GM23338 (cell line): ENCODE results near the gene SCG2. TPM values are rescaled to one million over a fixed set of nuclear protein-coding genes. Genes with fewer than 3 reads are reported as not detected.

Experiments used
- ATAC-seq: fragments of 200-7000 bp; cut with Tn5 transposase; 3 replicates; pipeline ENCODE4 v1.9.1; 2020
- DNase-seq: peaks from one replicate; pipeline ENCODE4 v3.0.0-alpha.2; 2015; ENCODE audit warnings: low spot score
- H2AFZ ChIP-seq: fragments of 200-600 bp; sonication (generic); 2 replicates; pipeline ENCODE4 v1.8.0; 2016; ENCODE audit warnings: antibody characterized with exemption, mild to moderate bottlenecking, moderate library complexity
- H3F3A ChIP-seq: fragments of 200-600 bp; sonication (generic); replicated peaks from 2 replicates; pipeline ENCODE4 v1.8.0; 2017; ENCODE audit warnings: antibody characterized with exemption, mixed run types, low read depth
- H3K27ac ChIP-seq: fragments of 200-600 bp; sonication (generic); 2 replicates; pipeline ENCODE4 v1.6.1; 2016; ENCODE audit warnings: low read depth
- H3K27me3 ChIP-seq: fragments of 200-600 bp; sonication (generic); 2 replicates; pipeline ENCODE4 v1.8.0; 2016; ENCODE audit warnings: mild to moderate bottlenecking, mixed run types, moderate library complexity; ENCODE audit not compliant: insufficient read depth
- H3K36me3 ChIP-seq: fragments of 200-600 bp; sonication (generic); 2 replicates; pipeline ENCODE4 v1.8.0; 2016; ENCODE audit warnings: mild to moderate bottlenecking; ENCODE audit not compliant: insufficient read depth
- H3K4me1 ChIP-seq: fragments of 200-600 bp; sonication (generic); 2 replicates; pipeline ENCODE4 v1.8.0; 2016; ENCODE audit warnings: mild to moderate bottlenecking, moderate library complexity; ENCODE audit not compliant: insufficient read depth
- H3K4me2 ChIP-seq: fragments of 200-600 bp; sonication (generic); 2 replicates; pipeline ENCODE4 v1.7.1; 2017; ENCODE audit warnings: mixed run types
- H3K4me3 ChIP-seq: fragments of 200-600 bp; sonication (generic); 2 replicates; pipeline ENCODE4 v1.6.1; 2016; ENCODE audit warnings: mixed run types
- H3K79me2 ChIP-seq: fragments of 200-600 bp; sonication (generic); replicated peaks from 2 replicates; pipeline ENCODE4 v1.8.0; 2017; ENCODE audit warnings: mild to moderate bottlenecking; ENCODE audit not compliant: insufficient read depth
- H3K9me2 ChIP-seq: fragments of 200-600 bp; sonication (generic); 2 replicates; pipeline ENCODE4 v1.8.0; 2017; ENCODE audit not compliant: insufficient read depth
- H4K20me1 ChIP-seq: fragments of 200-600 bp; sonication (generic); replicated peaks from 2 replicates; pipeline ENCODE4 v1.8.0; 2017; ENCODE audit warnings: mild to moderate bottlenecking; ENCODE audit not compliant: insufficient read depth
- H3K27ac Mint-ChIP-seq: 2 replicates; pipeline ENCODE4 v1.8.0; 2020; ENCODE audit warnings: inconsistent platforms, mild to moderate bottlenecking, moderate library complexity, mixed read lengths
- H3K27me3 Mint-ChIP-seq: 3 replicates; pipeline ENCODE4 v1.8.0; 2022; ENCODE audit warnings: low read depth, mild to moderate bottlenecking, moderate library complexity, mixed read lengths, inconsistent platforms; ENCODE audit not compliant: insufficient read depth, poor library complexity
- H3K36me3 Mint-ChIP-seq: 3 replicates; pipeline ENCODE4 v1.8.0; 2021; ENCODE audit warnings: low read depth, mild to moderate bottlenecking, inconsistent platforms, moderate library complexity, mixed read lengths
- H3K4me1 Mint-ChIP-seq: 3 replicates; pipeline ENCODE4 v1.8.0; 2020; ENCODE audit warnings: mild to moderate bottlenecking, inconsistent platforms, mixed read lengths
- H3K4me3 Mint-ChIP-seq: 3 replicates; pipeline ENCODE4 v1.8.0; 2021; ENCODE audit warnings: moderate library complexity, mild to moderate bottlenecking, inconsistent platforms, mixed read lengths
- H3K9me3 Mint-ChIP-seq: 3 replicates; pipeline ENCODE4 v1.8.0; 2020; ENCODE audit warnings: moderate library complexity, mild to moderate bottlenecking, inconsistent platforms, mixed read lengths
- EZH2 ChIP-seq: fragments of 200-600 bp; sonication (generic); IDR thresholded peaks from one replicate; pipeline ENCODE4 v1.8.0; 2017; ENCODE audit warnings: antibody characterized with exemption, mild to moderate bottlenecking, low read depth; ENCODE audit not compliant: unreplicated experiment
- POLR2AphosphoS5 ChIP-seq: IDR thresholded peaks from 2 replicates; pipeline ENCODE4 v1.6.1; 2016; ENCODE audit warnings: antibody characterized with exemption, low read depth
- STAT1 ChIP-seq: IDR thresholded peaks from one replicate; pipeline ENCODE4 v1.6.1; 2016; ENCODE audit warnings: antibody characterized with exemption; ENCODE audit not compliant: unreplicated experiment
- ZNF462 ChIP-seq: fragments of 250-450 bp; sonication (Bioruptor Pico); IDR thresholded peaks from 2 replicates; pipeline ENCODE4 v1.5.0; 2020; ENCODE audit warnings: mild to moderate bottlenecking, moderate library complexity
- polyA plus RNA-seq: library from polyadenylated mRNA; unstranded; fragments of >200 nt; fragmentation: Nextera tagmentation; extraction: Ambion mirVana; gene quantifications from 2 replicates; pipeline ENCODE4 v1.2.1, GENCODE V29; 2016
- total RNA-seq: library from RNA; depleted of rRNA; stranded (reverse); fragments of >200 nt; shearing (Covaris generic); gene quantifications from 2 replicates; pipeline ENCODE4 v1.2.3, GENCODE V29; 2014
- TF ChIP-seq, protein P1 (sequence below): IDR thresholded peaks from one replicate; pipeline ENCODE4 v1.6.1; 2018; ENCODE audit warnings: antibody characterized with exemption; ENCODE audit not compliant: unreplicated experiment
- TF ChIP-seq, protein P2 (sequence below), 2 experiments: fragments of 200-600 bp in 1 of 2; sonication (generic) in 1 of 2; conservative IDR thresholded peaks; 2 replicates each; pipeline versions ENCODE4 v1.5.1 to v1.6.1; 2016 to 2017; ENCODE audit warnings: antibody characterized with exemption in 2 of 2, low read depth in 2 of 2, mild to moderate bottlenecking in 2 of 2, moderate library complexity in 1 of 2

The SCG2 gene
- total and polyA plus RNA-seq, 2 experiments from 2014 or later: 0.18 to 0.31 TPM

DNA sequence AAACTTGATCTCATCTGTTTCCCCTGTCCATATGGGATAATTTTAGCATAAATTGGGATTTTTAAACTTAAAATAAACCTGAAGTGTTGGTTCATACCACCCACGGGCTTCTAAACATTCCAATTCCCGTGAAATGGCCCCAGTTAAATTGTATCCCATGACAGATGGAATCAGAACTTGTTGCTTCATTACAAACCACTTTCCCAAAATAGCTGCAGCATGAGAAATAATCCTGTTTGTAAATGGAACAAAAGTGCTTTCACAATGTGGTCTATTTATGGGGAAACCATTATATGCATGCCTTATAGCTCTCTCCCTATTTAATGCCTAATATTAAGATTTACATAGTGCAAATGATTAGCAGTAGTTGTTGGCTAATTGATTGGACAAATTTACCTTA lies 15.9 kb downstream of the SCG2 start (continued):
- TF ChIP-seq, protein P1, sequence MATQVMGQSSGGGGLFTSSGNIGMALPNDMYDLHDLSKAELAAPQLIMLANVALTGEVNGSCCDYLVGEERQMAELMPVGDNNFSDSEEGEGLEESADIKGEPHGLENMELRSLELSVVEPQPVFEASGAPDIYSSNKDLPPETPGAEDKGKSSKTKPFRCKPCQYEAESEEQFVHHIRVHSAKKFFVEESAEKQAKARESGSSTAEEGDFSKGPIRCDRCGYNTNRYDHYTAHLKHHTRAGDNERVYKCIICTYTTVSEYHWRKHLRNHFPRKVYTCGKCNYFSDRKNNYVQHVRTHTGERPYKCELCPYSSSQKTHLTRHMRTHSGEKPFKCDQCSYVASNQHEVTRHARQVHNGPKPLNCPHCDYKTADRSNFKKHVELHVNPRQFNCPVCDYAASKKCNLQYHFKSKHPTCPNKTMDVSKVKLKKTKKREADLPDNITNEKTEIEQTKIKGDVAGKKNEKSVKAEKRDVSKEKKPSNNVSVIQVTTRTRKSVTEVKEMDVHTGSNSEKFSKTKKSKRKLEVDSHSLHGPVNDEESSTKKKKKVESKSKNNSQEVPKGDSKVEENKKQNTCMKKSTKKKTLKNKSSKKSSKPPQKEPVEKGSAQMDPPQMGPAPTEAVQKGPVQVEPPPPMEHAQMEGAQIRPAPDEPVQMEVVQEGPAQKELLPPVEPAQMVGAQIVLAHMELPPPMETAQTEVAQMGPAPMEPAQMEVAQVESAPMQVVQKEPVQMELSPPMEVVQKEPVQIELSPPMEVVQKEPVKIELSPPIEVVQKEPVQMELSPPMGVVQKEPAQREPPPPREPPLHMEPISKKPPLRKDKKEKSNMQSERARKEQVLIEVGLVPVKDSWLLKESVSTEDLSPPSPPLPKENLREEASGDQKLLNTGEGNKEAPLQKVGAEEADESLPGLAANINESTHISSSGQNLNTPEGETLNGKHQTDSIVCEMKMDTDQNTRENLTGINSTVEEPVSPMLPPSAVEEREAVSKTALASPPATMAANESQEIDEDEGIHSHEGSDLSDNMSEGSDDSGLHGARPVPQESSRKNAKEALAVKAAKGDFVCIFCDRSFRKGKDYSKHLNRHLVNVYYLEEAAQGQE: no peak
- no peak for TF ChIP-seq EZH2
- TF ChIP-seq, protein P2, sequence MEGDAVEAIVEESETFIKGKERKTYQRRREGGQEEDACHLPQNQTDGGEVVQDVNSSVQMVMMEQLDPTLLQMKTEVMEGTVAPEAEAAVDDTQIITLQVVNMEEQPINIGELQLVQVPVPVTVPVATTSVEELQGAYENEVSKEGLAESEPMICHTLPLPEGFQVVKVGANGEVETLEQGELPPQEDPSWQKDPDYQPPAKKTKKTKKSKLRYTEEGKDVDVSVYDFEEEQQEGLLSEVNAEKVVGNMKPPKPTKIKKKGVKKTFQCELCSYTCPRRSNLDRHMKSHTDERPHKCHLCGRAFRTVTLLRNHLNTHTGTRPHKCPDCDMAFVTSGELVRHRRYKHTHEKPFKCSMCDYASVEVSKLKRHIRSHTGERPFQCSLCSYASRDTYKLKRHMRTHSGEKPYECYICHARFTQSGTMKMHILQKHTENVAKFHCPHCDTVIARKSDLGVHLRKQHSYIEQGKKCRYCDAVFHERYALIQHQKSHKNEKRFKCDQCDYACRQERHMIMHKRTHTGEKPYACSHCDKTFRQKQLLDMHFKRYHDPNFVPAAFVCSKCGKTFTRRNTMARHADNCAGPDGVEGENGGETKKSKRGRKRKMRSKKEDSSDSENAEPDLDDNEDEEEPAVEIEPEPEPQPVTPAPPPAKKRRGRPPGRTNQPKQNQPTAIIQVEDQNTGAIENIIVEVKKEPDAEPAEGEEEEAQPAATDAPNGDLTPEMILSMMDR (conservative IDR thresholded peaks at IDR 0.05; ENCODE audit: low read depth in 2 of 2): no peak

- H3K4me3 ChIP-seq: no peak overlapping the region
- no peaks in the 10 kb centered on the region for H3F3A ChIP-seq
- H3K79me2 ChIP-seq: no peaks in the 10 kb centered on the region
- Mint-ChIP-seq H3K4me1 (peaks cover 18% of the 10 kb centered on the region; the same call in 2 of the 3 replicates), H3K4me3 (no peak overlapping the region), H3K36me3 (no peaks in the 10 kb centered on the region), H3K9me3 (no peaks in the 10 kb centered on the region), H3K27me3 (peaks cover 1% of the 10 kb centered on the region), H3K27ac (no peak overlapping the region)
- H3K36me3 ChIP-seq: no peaks in the 10 kb centered on the region
- H3K27ac ChIP-seq: no peak overlapping the region
- DNase-seq (no peak), ATAC-seq (no peak)
- no peaks in the 10 kb centered on the region for H4K20me1 ChIP-seq
- no peak for TF ChIP-seq ZNF462 (CRISPR knock-in tag)
- TF ChIP-seq STAT1: no peak
- TF ChIP-seq, protein P1: no peak
- TF ChIP-seq POLR2AphosphoS5: no peak
- TF ChIP-seq EZH2: no peak
- TF ChIP-seq, protein P2 (conservative IDR thresholded peaks at IDR 0.05; ENCODE audit: low read depth in 2 of 2): no peak
- no peak overlapping the region for H2AFZ ChIP-seq
- H3K4me2 ChIP-seq: no peak overlapping the region
- H3K9me2 ChIP-seq: peaks cover 6% of the 10 kb centered on the region; the same call in 1 of the 2 replicates
- peaks cover 12% of the 10 kb centered on the region for H3K4me1 ChIP-seq
- H3K27me3 ChIP-seq: no peaks in the 10 kb centered on the region
Observed at GRCh38 chr2:223585666-223586065, 16.5 kb downstream of the SCG2 start.
